Measurements from ENCODE around the gene SLC6A11.

SLC6A11 gene

GRCh38 chr3:10876661-10877060 lies 60.6 kb downstream of the SLC6A11 start:
- DNase-seq (ENCODE audit: low read depth), result no peak
- TF ChIP-seq CTCF (IDR thresholded peaks at IDR 0.05; ENCODE audit: control insufficient read depth, extremely low read depth, insufficient read depth), result no peak
- H3K4me3 ChIP-seq (ENCODE audit: low read depth, low read length), result no peak overlapping the region

- DNase-seq (ENCODE audit: low read depth), result no peak
- no peak for TF ChIP-seq CTCF (IDR thresholded peaks at IDR 0.05; ENCODE audit: control insufficient read depth, extremely low read depth, insufficient read depth)
- H3K4me3 ChIP-seq (ENCODE audit: low read depth, low read length), result no peak overlapping the region
These were observed 66.8 kb downstream of the SLC6A11 start for GRCh38 chr3:10882851-10883250.

- TF ChIP-seq CTCF (IDR thresholded peaks at IDR 0.05; ENCODE audit: control insufficient read depth, extremely low read depth, insufficient read depth), result peak; percentile 74
- H3K4me3 ChIP-seq (ENCODE audit: low read depth, low read length), result no peak overlapping the region
- no peak for DNase-seq (ENCODE audit: low read depth)
These were observed 67.6 kb downstream of the SLC6A11 start for GRCh38 chr3:10883478-10884234.

GRCh38 chr3:10887015-10887414 lies 71.0 kb downstream of the SLC6A11 start:
- no peak overlapping the region for H3K4me3 ChIP-seq (ENCODE audit: low read depth, low read length)
- TF ChIP-seq CTCF (IDR thresholded peaks at IDR 0.05; ENCODE audit: control insufficient read depth, extremely low read depth, insufficient read depth), result no peak
- no peak for DNase-seq (ENCODE audit: low read depth)

GRCh38 chr3:10888518-10889090 lies 72.6 kb downstream of the SLC6A11 start:
- DNase-seq (ENCODE audit: low read depth), result no peak
- H3K4me3 ChIP-seq (ENCODE audit: low read depth, low read length), result no peak overlapping the region
- TF ChIP-seq CTCF (IDR thresholded peaks at IDR 0.05; ENCODE audit: control insufficient read depth, extremely low read depth, insufficient read depth), result no peak

- H3K4me3 ChIP-seq (ENCODE audit: low read depth, low read length), result no peak overlapping the region
- no peak for TF ChIP-seq CTCF (IDR thresholded peaks at IDR 0.05; ENCODE audit: control insufficient read depth, extremely low read depth, insufficient read depth)
- DNase-seq (ENCODE audit: low read depth), result no peak
These were observed 73.4 kb downstream of the SLC6A11 start for GRCh38 chr3:10889206-10889960.
